Measurements from ENCODE around the gene PPFIA2. TPM values are rescaled to one million over a fixed set of nuclear protein-coding genes. Genes with fewer than 3 reads are reported as not detected.

Gene PPFIA2
- total RNA-seq, 5 donors from 2014 or later (not counting 1 experiment from before 2014, with no cell fraction given), result not detected

- Histone ChIP-seq H3K36me3 (ENCODE audit: control insufficient read depth in 2 of 2, extremely low read depth in 1 of 2, insufficient read depth in 1 of 2, low read length in 1 of 2) (no peaks in the 10 kb centered on the region), H3K4me3 (ENCODE audit: control insufficient read depth in 1 of 2, extremely low read depth in 1 of 2, low read length in 1 of 2) (no peak overlapping the region), H3K4me1 (ENCODE audit: control insufficient read depth in 1 of 2, extremely low read depth in 1 of 2, insufficient read depth in 2 of 2, low read length in 2 of 2) (no peaks in the 10 kb centered on the region), H3K27ac (ENCODE audit: low read length) (no peak overlapping the region), H3K9me3 (no peaks in the 10 kb centered on the region), H3K27me3 (replicated peaks in 1 of 2; ENCODE audit: control insufficient read depth in 2 of 2, extremely low read depth in 1 of 2, insufficient read depth in 2 of 2, low read length in 1 of 2) (no peaks in the 10 kb centered on the region)
- ChIA-PET CTCF (interaction anchor here in 1 of 2 donors (1.0 kb wide), 1 partner anchor 12 kb away, joined by 3 read pairs; no protein-coding TSS in a partner anchor), POLR2A (no interaction called here)
- DNase-seq (no peak), ATAC-seq (replicated peaks in 1 of 4) (no peak)
- WGBS (ENCODE audit: insufficient coverage), result no CpG with 5 or more reads among the region's 3 CpGs
- Mint-ChIP-seq H3K36me3 (no peaks in the 10 kb centered on the region), H3K27ac (no peak overlapping the region), H3K9me3 (peaks cover 3 to 10% (median 4%) of the 10 kb centered on the region in 3 donors), H3K4me3 (no peak overlapping the region), H3K27me3 (no peaks in the 10 kb centered on the region), H3K4me1 (no peaks in the 10 kb centered on the region)
These were observed 463.9 kb downstream of the PPFIA2 start for GRCh38 chr12:81295251-81295650.

- ChIA-PET POLR2A (no interaction called here), CTCF (interaction anchor here in 1 of 2 donors (0.6 kb wide), 1 partner anchor 76 kb away, joined by 4 read pairs; no protein-coding TSS in a partner anchor)
- H3K9me3 ChIP-seq, result no peaks in the 10 kb centered on the region
- Mint-ChIP-seq H3K27ac (no peak overlapping the region), H3K4me3 (no peak overlapping the region), H3K9me3 (peaks cover 3 to 12% (median 4%) of the 10 kb centered on the region in 3 donors), H3K36me3 (no peaks in the 10 kb centered on the region), H3K4me1 (no peaks in the 10 kb centered on the region), H3K27me3 (no peaks in the 10 kb centered on the region)
- no peaks in the 10 kb centered on the region for H3K36me3 ChIP-seq (ENCODE audit: control insufficient read depth in 2 of 2, extremely low read depth in 1 of 2, insufficient read depth in 1 of 2, low read length in 1 of 2)
- WGBS (ENCODE audit: insufficient coverage), result 52% methylated on average over 5 of the region's 12 CpGs
- no peak for ATAC-seq (replicated peaks in 1 of 4)
- no peak overlapping the region for H3K4me3 ChIP-seq (ENCODE audit: control insufficient read depth in 1 of 2, extremely low read depth in 1 of 2, low read length in 1 of 2)
- H3K27me3 ChIP-seq (replicated peaks in 1 of 2; ENCODE audit: control insufficient read depth in 2 of 2, extremely low read depth in 1 of 2, insufficient read depth in 2 of 2, low read length in 1 of 2), result no peaks in the 10 kb centered on the region
- no peak overlapping the region for H3K27ac ChIP-seq (ENCODE audit: low read length)
- DNase-seq, result no peak
- no peaks in the 10 kb centered on the region for H3K4me1 ChIP-seq (ENCODE audit: control insufficient read depth in 1 of 2, extremely low read depth in 1 of 2, insufficient read depth in 2 of 2, low read length in 2 of 2)
These were observed 464.6 kb downstream of the PPFIA2 start for GRCh38 chr12:81294325-81295190.

GRCh38 chr12:81288651-81289050, 470.5 kb downstream of the PPFIA2 start:
- H3K9me3 Mint-ChIP-seq, result peaks cover 0 to 6% (median under 1%) of the 10 kb centered on the region in 3 donors
- Histone ChIP-seq H3K27me3 (replicated peaks in 1 of 2; ENCODE audit: control insufficient read depth in 2 of 2, extremely low read depth in 1 of 2, insufficient read depth in 2 of 2, low read length in 1 of 2) (no peaks in the 10 kb centered on the region), H3K27ac (ENCODE audit: low read length) (no peak overlapping the region), H3K36me3 (ENCODE audit: control insufficient read depth in 2 of 2, extremely low read depth in 1 of 2, insufficient read depth in 1 of 2, low read length in 1 of 2) (no peaks in the 10 kb centered on the region), H3K9me3 (no peaks in the 10 kb centered on the region), H3K4me1 (ENCODE audit: control insufficient read depth in 1 of 2, extremely low read depth in 1 of 2, insufficient read depth in 2 of 2, low read length in 2 of 2) (no peaks in the 10 kb centered on the region), H3K4me3 (ENCODE audit: control insufficient read depth in 1 of 2, extremely low read depth in 1 of 2, low read length in 1 of 2) (no peak overlapping the region)
- no peak for DNase-seq
- H3K4me3 Mint-ChIP-seq, result no peak overlapping the region
- ATAC-seq (replicated peaks in 1 of 4), result no peak
- CTCF ChIA-PET, result no interaction called here
- H3K36me3 Mint-ChIP-seq, result no peaks in the 10 kb centered on the region
- POLR2A ChIA-PET, result no interaction called here
- no peak overlapping the region for H3K27ac Mint-ChIP-seq
- no peaks in the 10 kb centered on the region for H3K27me3 Mint-ChIP-seq
- H3K4me1 Mint-ChIP-seq, result no peaks in the 10 kb centered on the region

GRCh38 chr12:81284137-81284536, 475.0 kb downstream of the PPFIA2 start:
- H3K27me3 ChIP-seq (replicated peaks in 1 of 2; ENCODE audit: control insufficient read depth in 2 of 2, extremely low read depth in 1 of 2, insufficient read depth in 2 of 2, low read length in 1 of 2), result no peaks in the 10 kb centered on the region
- 35% methylated on average over 2 of the region's 3 CpGs for whole genome bisulfite sequencing (ENCODE audit: insufficient coverage)
- DNase-seq (no peak), ATAC-seq (replicated peaks in 1 of 4) (no peak)
- Mint-ChIP-seq H3K27ac (no peak overlapping the region), H3K4me1 (no peaks in the 10 kb centered on the region), H3K36me3 (no peaks in the 10 kb centered on the region), H3K4me3 (no peak overlapping the region), H3K9me3 (peaks cover 0 to 4% (median 0%) of the 10 kb centered on the region in 3 donors), H3K27me3 (no peaks in the 10 kb centered on the region)
- POLR2A ChIA-PET, result interaction anchor here in 1 of 2 donors (0.6 kb wide), 1 partner anchor 473 kb away, joined by 6 read pairs; no protein-coding TSS in a partner anchor
- no peaks in the 10 kb centered on the region for H3K9me3 ChIP-seq
- CTCF ChIA-PET, result interaction anchor here in 1 of 2 donors (0.7 kb wide), 1 partner anchor 12 kb away, joined by 3 read pairs; no protein-coding TSS in a partner anchor
- H3K36me3 ChIP-seq (ENCODE audit: control insufficient read depth in 2 of 2, extremely low read depth in 1 of 2, insufficient read depth in 1 of 2, low read length in 1 of 2), result no peaks in the 10 kb centered on the region
- no peak overlapping the region for H3K27ac ChIP-seq (ENCODE audit: low read length)
- no peak overlapping the region for H3K4me3 ChIP-seq (ENCODE audit: control insufficient read depth in 1 of 2, extremely low read depth in 1 of 2, low read length in 1 of 2)
- H3K4me1 ChIP-seq (ENCODE audit: control insufficient read depth in 1 of 2, extremely low read depth in 1 of 2, insufficient read depth in 2 of 2, low read length in 2 of 2), result no peaks in the 10 kb centered on the region

- POLR2A ChIA-PET, result no interaction called here
- CTCF ChIA-PET, result no interaction called here
- Histone ChIP-seq H3K27ac (ENCODE audit: low read length) (no peak overlapping the region), H3K36me3 (ENCODE audit: control insufficient read depth in 2 of 2, extremely low read depth in 1 of 2, insufficient read depth in 1 of 2, low read length in 1 of 2) (no peaks in the 10 kb centered on the region), H3K27me3 (replicated peaks in 1 of 2; ENCODE audit: control insufficient read depth in 2 of 2, extremely low read depth in 1 of 2, insufficient read depth in 2 of 2, low read length in 1 of 2) (no peaks in the 10 kb centered on the region), H3K4me3 (ENCODE audit: control insufficient read depth in 1 of 2, extremely low read depth in 1 of 2, low read length in 1 of 2) (no peak overlapping the region), H3K9me3 (no peaks in the 10 kb centered on the region), H3K4me1 (ENCODE audit: control insufficient read depth in 1 of 2, extremely low read depth in 1 of 2, insufficient read depth in 2 of 2, low read length in 2 of 2) (no peaks in the 10 kb centered on the region)
- no CpG with 5 or more reads among the region's 8 CpGs for WGBS (ENCODE audit: insufficient coverage)
- Mint-ChIP-seq H3K36me3 (no peaks in the 10 kb centered on the region), H3K27ac (no peak overlapping the region), H3K9me3 (peaks cover 0 to 7% (median 7%) of the 10 kb centered on the region in 3 donors), H3K4me3 (no peak overlapping the region), H3K4me1 (no peaks in the 10 kb centered on the region), H3K27me3 (no peaks in the 10 kb centered on the region)
- no peak for DNase-seq
- ATAC-seq (replicated peaks in 1 of 4), result no peak
These were observed 484.3 kb downstream of the PPFIA2 start for GRCh38 chr12:81274637-81275529.

GRCh38 chr12:81270385-81270784, 488.8 kb downstream of the PPFIA2 start:
- H3K27me3 Mint-ChIP-seq, result no peaks in the 10 kb centered on the region
- Histone ChIP-seq H3K36me3 (ENCODE audit: control insufficient read depth in 2 of 2, extremely low read depth in 1 of 2, insufficient read depth in 1 of 2, low read length in 1 of 2) (no peaks in the 10 kb centered on the region), H3K9me3 (no peaks in the 10 kb centered on the region), H3K4me1 (ENCODE audit: control insufficient read depth in 1 of 2, extremely low read depth in 1 of 2, insufficient read depth in 2 of 2, low read length in 2 of 2) (no peaks in the 10 kb centered on the region), H3K4me3 (ENCODE audit: control insufficient read depth in 1 of 2, extremely low read depth in 1 of 2, low read length in 1 of 2) (no peak overlapping the region), H3K27me3 (replicated peaks in 1 of 2; ENCODE audit: control insufficient read depth in 2 of 2, extremely low read depth in 1 of 2, insufficient read depth in 2 of 2, low read length in 1 of 2) (no peaks in the 10 kb centered on the region), H3K27ac (ENCODE audit: low read length) (no peak overlapping the region)
- no peaks in the 10 kb centered on the region for H3K36me3 Mint-ChIP-seq
- no peak overlapping the region for H3K27ac Mint-ChIP-seq
- CTCF ChIA-PET, result no interaction called here
- H3K9me3 Mint-ChIP-seq, result peaks cover 0 to 10% (median 3%) of the 10 kb centered on the region in 3 donors
- DNase-seq (no peak), ATAC-seq (replicated peaks in 1 of 4) (no peak)
- POLR2A ChIA-PET, result no interaction called here
- WGBS (ENCODE audit: insufficient coverage), result 93% methylated on average over 3 of the region's 5 CpGs
- no peaks in the 10 kb centered on the region for H3K4me1 Mint-ChIP-seq
- H3K4me3 Mint-ChIP-seq, result no peak overlapping the region
